GM12891 (cell line): ENCODE measurements around the gene FGF11.
"Not testable (repeated sequence)": the region's sequence is repeated elsewhere in the genome, so short reads cannot be mapped to it uniquely, and the experiment has no call there.

ENCODE experiments used
- POLR2A ChIP-seq: IDR thresholded peaks from 2 replicates; pipeline ENCODE4 v1.6.1; 2011; ENCODE audit warnings: low read depth, low read length, control low read depth
- POLR2AphosphoS5 ChIP-seq: IDR thresholded peaks from 2 replicates; pipeline ENCODE4 v1.6.1; 2011; ENCODE audit warnings: low read depth, low read length, control low read depth
- POU2F2 ChIP-seq: IDR thresholded peaks from 2 replicates; pipeline ENCODE4 v1.6.1; 2011; ENCODE audit warnings: low read depth, mild to moderate bottlenecking, control low read depth, low read length, moderate library complexity
- SPI1 ChIP-seq: IDR thresholded peaks from 2 replicates; pipeline ENCODE4 v1.6.1; 2011; ENCODE audit warnings: low read depth, low read length, control low read depth
- TAF1 ChIP-seq: IDR thresholded peaks from 2 replicates; pipeline ENCODE4 v1.6.1; 2011; ENCODE audit warnings: low read depth, low read length, control low read depth

- not testable (repeated sequence) for TF ChIP-seq POLR2A, POLR2AphosphoS5, POU2F2, TAF1, SPI1
Observed at GRCh38 chr17:7474767-7475166, 35.5 kb downstream of the FGF11 start.
